Measurements from ENCODE around the gene ACTR3C.
"Not testable (repeated sequence)": the region's sequence is repeated elsewhere in the genome, so short reads cannot be mapped to it uniquely, and the experiment has no call there.

- not testable (repeated sequence) for TF ChIP-seq CTCF, POLR2A (IDR thresholded peaks at IDR 0.05)
Measured at GRCh38 chr7:150202894-150203293, 120.5 kb downstream of the ACTR3C start.

Data from adrenal gland (tissue), 5 donors.